ENCODE data around the gene FAM222B.
A peak's percentile ranks its signal among the peaks of the same experiment; 100 is the strongest.

FAM222B gene

DNA sequence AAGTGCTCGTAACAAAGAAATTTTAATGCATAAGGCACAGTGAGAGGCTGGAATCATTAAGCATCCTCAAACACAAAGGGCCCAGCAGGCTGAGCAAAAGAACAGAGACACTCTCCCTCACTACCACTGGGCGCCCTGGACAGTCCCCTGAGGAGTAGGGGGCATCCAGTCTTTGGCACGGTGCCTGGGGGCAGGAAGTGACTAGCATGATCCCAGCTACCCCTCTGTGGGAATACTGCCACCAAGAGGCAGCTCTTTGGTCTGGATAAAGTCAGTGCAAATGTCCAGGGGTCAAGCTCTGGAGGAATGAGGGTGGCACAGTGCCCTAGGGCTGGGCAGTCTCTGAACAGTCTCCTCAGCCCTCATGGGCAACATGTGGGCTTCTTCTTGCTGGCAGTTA, 128.3 kb downstream of the FAM222B start:
- H3K4me3 ChIP-seq (replicated peaks; ENCODE audit: low read depth, low read length) = no peak overlapping the region
- no peak for DNase-seq (ENCODE audit: low read depth)
- TF ChIP-seq, protein P1, sequence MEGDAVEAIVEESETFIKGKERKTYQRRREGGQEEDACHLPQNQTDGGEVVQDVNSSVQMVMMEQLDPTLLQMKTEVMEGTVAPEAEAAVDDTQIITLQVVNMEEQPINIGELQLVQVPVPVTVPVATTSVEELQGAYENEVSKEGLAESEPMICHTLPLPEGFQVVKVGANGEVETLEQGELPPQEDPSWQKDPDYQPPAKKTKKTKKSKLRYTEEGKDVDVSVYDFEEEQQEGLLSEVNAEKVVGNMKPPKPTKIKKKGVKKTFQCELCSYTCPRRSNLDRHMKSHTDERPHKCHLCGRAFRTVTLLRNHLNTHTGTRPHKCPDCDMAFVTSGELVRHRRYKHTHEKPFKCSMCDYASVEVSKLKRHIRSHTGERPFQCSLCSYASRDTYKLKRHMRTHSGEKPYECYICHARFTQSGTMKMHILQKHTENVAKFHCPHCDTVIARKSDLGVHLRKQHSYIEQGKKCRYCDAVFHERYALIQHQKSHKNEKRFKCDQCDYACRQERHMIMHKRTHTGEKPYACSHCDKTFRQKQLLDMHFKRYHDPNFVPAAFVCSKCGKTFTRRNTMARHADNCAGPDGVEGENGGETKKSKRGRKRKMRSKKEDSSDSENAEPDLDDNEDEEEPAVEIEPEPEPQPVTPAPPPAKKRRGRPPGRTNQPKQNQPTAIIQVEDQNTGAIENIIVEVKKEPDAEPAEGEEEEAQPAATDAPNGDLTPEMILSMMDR (IDR thresholded peaks at IDR 0.05; ENCODE audit: low read length, missing control alignments) = no peak

DNA sequence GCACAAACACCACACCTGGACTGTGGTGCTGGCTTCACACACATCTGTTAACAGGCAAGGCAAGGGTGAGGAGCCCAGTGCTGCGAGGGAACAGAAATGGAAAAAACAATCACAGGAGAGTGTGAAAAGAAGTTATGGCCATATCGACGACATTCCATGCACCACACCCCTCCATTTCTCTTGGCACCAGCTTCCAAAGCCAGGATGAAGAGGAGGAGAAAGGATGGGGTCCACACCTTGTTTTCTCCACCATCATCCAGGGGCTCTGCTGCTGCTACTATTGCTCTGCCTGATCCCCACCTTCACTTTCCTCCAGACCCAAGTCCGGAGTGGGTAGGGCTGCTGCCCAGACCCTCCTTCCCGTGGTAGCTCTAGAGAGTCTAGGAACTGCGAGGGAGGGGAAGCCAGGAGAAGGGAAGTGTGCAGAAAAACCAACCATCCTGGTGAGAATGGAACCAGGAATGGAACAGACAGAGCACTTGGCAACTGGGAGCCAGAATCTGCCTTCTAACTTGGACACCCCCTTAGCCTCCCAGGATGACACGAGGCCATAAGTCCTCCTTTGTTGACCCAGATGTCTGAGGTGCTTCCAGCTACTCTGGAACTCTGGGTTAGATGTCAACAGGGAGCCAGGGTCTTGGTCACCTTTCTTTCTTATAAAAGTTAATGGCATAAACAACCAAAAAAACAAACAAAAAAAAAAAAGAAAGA, 129.7 kb downstream of the FAM222B start:
- no peak for DNase-seq (ENCODE audit: low read depth)
- H3K4me3 ChIP-seq (replicated peaks; ENCODE audit: low read depth, low read length) = no peak overlapping the region

GRCh38 chr17:28712032-28712704, 130.4 kb downstream of the FAM222B start:
- DNase-seq (ENCODE audit: low read depth) = no peak
- TF ChIP-seq, protein P1 (IDR thresholded peaks at IDR 0.05; ENCODE audit: low read length, missing control alignments) = no peak
- peak overlapping the region; percentile 55 for H3K4me3 ChIP-seq (replicated peaks; ENCODE audit: low read depth, low read length)

More for the DNA sequence above, 129.7 kb downstream of the FAM222B start:
- TF ChIP-seq, protein P1 (IDR thresholded peaks at IDR 0.05; ENCODE audit: low read length, missing control alignments) = no peak

DNA sequence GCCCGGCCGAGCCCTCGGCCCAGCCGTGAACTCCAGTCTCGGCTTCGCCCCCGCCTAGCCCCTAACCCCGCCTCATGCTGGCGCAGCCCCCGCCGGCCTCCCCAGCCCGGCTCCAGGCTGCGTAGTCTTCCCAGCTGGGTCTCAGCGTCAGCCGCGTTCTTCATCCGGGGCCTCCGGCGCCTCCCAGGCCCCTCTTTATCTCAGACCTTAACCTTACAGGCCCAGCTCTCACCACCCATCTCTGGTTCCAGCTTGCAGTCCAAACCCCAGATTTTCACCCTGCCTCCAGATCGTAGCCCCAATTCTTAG, 130.9 kb downstream of the FAM222B start, which contains the start of gene PROCA1:
Gene PROCA1 (minus strand): TSS at position 166 of the 309 bp plus-strand sequence. CDS start 228 bp downstream, outside the sequence.
- TF ChIP-seq, protein P1 (IDR thresholded peaks at IDR 0.05; ENCODE audit: low read length, missing control alignments) = no peak
- DNase-seq (ENCODE audit: low read depth) = no peak
- peak within 1 kb of the TSS; percentile 55 for H3K4me3 ChIP-seq (replicated peaks; ENCODE audit: low read depth, low read length)

GRCh38 chr17:28710861-28711722, 131.5 kb downstream of the FAM222B start:
- peak overlapping the region; percentile 55 for H3K4me3 ChIP-seq (replicated peaks; ENCODE audit: low read depth, low read length)
- TF ChIP-seq, protein P1 (IDR thresholded peaks at IDR 0.05; ENCODE audit: low read length, missing control alignments) = no peak
- DNase-seq (ENCODE audit: low read depth) = peak; percentile 88

DNA sequence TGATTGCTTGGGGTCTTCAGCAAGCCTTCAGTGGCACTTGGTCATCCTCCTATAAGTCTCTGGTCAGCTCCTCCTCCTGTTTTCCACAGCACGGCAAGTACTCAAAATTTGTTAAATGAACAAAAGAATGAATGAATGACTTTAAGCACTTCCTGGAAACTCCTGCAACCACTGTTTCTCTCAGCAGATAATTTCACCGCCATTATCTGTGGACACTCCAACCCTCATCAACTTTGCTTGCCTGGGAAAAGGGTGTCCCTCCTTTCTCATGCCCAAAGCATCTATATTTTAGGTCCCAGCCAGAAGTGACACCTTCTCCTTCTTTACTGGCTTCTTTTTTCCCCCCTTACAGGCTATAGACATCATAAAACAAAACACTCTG, 135.3 kb downstream of the FAM222B start:
- TF ChIP-seq, protein P1 (IDR thresholded peaks at IDR 0.05; ENCODE audit: low read length, missing control alignments) = no peak
- no peak for DNase-seq (ENCODE audit: low read depth)
- H3K4me3 ChIP-seq (replicated peaks; ENCODE audit: low read depth, low read length) = no peak overlapping the region
